Measurements from ENCODE around the gene CUEDC1.
"Not testable (repeated sequence)": the region's sequence is repeated elsewhere in the genome, so short reads cannot be mapped to it uniquely, and the experiment has no call there.

Gene CUEDC1

DNA sequence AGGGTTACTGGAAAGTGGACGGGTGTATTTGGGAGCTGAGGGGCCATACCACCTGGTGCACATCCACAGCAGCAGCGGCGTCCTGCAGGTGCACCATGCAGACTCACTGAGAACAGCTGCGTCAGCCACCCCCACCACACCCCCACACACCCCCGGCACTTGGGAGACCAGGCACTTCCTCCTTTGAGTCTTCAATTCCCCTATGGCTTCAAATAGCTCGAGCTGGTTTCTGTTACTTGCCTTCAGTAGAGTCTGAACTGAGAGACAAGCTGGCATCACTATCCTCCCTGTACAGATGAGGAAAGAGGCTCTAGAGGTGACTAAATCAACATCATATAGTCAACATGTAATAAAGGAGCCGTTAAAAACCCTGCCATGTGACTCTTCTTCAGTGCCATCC lies 15.4 kb downstream of the CUEDC1 start:
- no peak for DNase-seq (ENCODE audit: low read depth)

DNA sequence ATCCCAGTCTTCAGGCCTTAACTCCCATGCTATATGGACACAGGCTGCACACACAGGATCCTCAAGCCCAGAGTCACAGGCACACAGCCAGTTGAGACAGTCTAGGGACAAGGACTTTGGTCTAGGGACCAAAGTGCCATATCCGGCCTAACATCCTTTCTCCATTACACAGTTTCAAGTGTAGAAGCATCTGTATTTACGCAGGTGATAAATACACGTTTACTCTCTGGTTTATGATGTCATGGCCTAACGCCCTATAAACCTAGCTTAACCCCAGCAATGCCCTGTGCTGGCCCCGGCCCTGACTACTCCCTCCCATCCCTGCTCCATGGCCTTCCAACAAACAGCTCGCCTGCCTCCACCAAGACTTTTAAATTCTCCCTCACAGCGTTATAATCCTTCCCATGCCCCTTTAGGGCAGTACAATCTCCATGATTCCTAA lies 17.1 kb downstream of the CUEDC1 start:
- DNase-seq (ENCODE audit: low read depth) = no peak

DNA sequence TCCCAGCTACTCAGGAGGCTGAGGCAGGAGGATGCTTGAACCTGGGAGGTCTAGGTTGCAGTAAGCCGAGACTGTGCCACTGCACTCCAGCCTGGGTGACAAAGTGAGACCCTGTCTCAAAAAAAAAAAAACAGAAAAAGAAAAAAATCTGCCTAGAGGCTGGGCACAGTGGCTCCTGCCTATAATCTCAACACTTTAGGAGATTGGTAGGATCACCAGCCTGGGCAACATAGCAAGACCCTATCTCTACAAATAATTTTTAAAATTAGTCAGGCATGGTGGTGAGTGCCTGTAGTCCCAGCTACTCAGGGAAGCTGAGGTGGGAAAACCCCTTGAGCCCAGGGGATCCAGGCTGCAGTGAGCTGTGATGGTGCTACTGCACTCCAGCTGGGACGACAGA lies 17.7 kb downstream of the CUEDC1 start:
- DNase-seq (ENCODE audit: low read depth) = no peak

DNA sequence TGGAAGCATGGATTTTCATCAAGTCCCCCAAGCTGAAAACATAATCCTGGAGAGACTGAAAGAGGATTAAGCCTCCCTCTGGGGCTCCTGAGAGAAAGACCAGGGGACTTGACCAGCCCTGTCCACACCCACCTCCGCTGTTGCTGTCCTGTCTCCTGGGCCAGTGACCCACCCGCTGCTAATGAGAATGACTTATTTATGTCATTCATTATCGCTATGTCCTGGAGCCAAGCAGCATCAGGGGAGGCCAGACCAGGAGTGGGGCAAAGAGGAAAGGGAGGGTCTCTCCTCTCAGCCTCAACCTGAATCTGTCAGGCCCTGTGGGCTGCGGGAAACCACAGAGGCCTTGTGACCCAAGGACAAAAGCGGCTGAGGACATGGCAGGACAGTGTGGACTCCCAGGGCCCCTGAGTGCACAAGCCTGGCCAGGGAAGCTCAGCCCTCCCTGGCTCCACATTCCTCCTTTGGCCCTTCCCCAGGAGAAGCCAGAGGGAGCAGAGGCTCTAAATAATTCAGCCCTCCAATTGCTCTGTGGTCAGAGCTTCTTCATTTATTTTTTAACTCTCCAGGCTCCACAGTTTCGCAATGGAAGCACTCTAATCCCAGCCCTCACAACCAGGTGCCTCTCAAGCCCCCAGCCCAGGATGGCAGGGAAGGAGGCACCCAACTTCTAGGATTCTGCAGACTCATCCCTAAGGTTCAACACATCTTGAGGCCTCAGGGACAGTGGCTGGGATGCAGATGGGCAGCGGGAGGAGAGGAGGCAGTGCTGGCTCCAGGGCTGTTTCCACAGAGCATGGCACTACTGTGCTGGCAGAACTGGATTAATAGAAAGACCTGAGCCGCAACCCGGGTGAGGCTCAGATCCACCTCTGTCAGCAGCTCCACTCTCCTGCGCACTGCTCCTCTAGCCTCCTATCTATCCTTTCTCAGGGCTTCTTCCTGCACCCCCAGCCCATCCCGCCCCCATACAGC lies 19.1 kb downstream of the CUEDC1 start:
- no peak for DNase-seq (ENCODE audit: low read depth)

DNA sequence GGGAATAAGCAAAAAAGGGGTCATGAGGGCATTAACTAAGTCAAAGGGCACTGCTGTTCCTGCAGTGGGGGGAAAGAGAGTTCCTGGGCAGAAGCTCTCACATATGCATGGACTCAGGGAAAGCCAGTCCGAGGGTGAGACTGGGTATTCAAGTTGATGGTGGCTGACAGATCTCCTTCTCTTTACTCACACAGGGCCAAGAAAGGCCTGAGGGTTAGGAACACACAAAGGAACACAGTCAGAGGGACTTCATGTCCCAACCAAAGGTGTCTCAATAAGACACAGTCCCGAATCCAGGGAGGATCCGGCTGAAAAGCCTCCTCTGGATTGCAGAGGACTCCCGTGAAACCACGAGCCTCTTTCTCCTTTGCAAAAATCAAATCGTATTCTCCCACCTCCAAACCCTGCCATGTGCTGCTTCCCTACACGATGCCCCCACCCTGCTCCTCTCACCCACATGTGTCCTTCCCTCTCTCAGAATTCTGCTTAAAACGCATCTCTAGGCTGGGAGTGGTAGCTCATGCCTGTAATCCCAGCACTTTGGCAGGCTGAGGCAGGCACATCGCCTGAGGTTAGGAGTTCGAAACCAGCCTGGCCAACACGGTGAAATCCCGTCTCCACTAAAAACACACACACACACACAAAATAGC lies 23.6 kb downstream of the CUEDC1 start:
- no peak for DNase-seq (ENCODE audit: low read depth)

DNA sequence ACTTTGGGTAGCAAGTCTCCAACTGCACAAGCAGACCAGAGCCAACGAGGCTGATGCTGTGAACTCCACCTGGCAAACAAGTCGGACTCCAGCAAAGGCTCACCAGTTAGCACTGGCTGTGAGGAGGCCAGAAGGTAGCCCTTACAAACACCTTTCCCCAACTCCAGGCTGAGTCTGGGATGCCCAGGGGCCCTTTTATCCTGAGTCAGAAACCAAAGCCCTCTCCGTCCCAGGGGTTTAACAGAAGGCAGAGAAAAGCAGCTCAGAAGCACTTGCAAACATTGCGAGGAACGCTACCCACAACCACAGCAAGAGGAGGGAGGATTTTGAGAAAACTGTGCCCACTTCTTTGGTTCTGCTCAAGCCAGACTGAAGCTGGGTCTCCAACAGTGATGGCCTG lies 25.0 kb downstream of the CUEDC1 start:
- DNase-seq (ENCODE audit: low read depth) = no peak

DNA sequence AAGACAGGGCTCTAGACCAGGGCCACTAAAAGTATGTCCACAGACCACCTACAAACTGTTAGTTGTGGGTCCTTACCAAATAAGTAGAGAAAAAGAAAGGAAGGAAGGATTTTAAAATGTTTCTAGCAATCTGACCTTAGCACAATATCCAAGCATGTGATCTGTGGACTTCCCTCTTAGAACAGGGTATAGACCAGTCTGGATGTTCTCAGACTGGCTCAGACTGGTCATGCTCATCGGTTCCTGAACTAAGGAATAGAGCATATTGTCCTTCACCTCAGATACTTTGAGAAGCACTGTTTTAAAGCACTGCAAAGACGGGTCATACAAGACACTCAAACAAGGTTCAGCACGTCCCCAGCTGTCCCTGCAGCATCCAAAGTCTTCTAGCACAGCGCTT lies 25.8 kb downstream of the CUEDC1 start:
- no peak for DNase-seq (ENCODE audit: low read depth)

DNA sequence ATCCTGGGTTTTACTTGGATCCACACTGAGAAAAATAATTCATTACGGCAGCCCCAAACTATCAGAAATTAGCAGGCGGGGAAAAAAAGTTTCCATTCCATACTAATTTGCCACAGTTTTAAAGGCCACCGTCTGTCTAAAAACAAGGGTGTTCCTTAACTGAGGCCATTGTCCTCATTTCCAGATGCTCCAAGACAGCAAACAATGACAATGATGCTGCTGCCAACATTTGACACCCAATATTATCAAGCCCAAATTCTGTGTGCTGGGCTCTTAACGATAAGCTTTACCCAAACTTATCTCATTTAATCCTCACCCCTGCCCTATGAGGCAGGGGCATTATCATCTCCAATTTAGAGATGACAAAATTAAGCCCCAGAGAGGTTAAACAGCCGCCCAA lies 26.3 kb downstream of the CUEDC1 start:
- DNase-seq (ENCODE audit: low read depth) = no peak

DNA sequence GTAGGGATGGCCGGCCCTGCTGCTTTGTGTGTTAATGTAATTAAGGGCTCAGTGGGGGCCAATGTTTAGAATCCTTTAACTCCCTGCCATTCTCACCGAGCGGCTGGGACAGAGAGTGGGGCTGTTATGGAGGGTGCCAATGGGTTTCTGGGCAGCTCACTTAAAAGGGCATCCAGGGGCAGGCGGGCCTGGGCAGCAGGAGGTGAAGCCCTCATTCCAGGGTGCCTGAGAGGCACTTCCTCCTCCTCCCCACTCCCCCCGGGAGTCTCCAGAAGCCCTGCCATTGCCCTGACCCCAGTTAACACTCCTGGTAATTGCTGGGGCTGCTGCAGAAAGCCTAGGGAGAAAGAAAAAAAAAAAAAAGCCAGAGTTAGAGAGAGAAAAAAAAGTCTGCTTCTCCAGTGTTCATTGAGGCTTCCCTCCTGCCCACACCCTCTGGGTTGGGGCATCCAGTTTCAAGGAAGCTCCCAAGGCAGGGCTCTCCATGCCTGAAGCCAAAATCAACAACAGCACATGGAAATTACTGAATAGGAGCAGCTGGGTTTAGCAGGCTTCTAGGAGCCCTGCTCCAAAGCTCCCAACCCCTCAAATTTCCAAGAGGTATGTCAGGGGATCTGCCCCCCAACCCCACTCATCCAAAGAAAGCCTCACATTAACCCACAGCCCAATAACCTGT lies 28.0 kb downstream of the CUEDC1 start:
- no peak for DNase-seq (ENCODE audit: low read depth)

DNA sequence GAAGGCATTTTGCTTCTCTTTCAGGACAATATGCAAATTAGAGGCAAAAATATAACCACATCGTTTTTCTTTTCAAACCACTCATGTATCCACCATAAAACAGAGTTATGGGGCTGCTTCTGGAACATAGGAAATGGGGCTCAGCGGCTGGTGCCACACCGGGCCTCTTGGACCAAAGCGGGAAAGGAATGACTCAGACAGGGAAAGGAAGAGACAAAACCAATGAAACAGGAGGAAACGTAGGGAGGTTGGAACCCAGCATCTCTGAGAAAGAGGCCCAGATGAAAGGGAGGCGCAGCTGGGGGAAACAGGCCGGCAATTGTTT lies 28.5 kb downstream of the CUEDC1 start:
- DNase-seq (ENCODE audit: low read depth) = no peak

DNA sequence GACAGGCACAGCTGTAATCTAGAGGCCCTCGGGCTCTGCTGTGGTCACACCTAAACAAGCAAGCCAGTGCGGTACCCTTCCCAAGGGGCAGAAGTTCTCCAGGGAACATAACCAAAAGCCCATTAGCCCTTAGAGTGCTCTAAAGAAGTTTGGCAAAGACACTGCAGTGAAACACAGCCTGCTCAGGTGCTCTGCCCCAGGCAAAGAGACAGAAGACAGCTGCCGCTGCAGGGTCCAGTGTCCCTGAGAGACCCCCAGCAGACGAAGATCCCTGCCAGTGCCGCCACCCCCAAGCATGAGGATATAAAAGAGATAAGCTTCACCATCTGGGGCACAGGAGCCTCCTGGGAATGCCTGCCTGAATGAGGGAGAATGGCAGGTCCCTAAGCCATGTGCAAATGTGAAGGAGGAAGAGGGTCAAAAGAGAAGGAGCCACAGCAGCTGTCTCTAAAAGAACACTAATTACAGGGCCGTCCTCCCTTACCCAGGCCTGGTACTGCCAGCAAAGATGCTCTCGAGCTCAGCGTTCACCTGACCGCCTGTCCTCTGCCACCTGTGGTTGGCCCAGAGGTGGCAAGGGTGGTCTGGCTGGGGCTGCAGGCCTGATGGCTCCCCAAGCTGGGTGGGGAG lies 29.7 kb downstream of the CUEDC1 start:
- DNase-seq (ENCODE audit: low read depth) = no peak

DNA sequence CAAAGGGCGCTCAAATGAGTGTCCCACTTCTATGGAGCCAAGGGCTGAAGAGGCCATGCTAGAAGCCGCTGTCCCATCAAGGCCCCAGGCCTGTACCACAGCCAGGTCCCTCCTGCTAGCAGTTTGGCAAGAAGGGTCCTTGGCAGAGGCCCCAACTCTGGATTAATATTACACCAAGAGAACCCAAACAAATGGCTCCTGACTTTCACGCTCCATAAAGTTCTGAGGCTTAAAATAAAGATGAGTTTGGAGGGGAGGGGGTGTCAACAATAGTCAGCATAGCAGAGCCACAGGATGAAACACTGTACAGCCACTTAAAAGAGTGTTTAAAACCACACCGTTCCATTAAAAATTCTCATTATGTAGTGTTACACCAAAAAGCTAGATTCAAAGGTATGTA lies 30.5 kb downstream of the CUEDC1 start:
- no peak for DNase-seq (ENCODE audit: low read depth)

DNA sequence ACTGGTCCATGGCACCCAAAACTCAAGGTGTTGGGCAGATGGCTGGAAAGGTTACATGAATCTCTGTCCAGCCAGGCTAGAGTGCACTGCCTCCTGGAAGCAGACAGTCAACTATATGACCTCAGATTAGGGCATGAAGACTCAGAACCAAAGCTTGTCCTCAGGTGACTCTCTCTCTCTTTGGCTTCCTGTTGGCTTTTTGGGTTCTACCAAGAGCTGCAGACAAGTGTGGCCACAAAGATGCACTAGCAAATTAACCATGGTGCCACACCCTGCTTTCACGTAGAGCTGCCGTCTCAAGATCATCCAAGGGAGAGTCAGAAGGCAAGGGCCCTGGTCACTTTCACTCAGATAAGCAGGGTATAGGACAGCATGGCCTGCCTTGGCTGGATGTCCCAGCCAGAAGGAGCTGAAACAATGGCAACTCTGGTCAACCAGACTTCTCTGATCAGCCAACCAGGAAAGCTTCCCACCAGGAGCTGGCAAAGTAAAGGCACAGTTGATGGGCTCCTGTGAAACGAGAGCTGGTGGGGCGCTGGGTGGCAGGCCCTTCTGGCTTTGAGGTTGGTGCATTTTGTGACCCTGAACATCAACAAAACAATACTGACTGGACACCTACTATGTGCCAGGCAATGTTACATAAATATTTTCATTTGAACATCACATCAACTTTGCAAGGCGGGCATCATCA lies 31.9 kb downstream of the CUEDC1 start:
- no peak for DNase-seq (ENCODE audit: low read depth)

DNA sequence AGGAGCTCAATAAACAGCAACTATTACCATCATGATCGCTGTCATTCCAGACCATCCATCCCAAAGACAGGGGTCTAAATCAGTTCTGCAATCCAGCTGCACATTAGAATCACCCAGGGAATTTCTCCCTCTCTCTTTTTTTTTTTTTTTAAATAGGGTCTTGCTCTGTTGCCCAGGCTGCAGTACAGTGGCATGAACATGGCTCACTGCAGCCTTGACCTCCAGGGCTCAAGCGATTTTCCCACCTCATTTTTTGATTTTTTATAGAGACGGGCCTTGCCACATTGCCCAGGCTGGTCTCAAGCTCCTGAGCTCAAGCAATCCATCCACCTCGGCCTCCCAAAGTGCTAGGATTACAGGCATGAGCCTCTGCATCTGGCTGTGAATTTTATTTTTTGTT lies 32.5 kb downstream of the CUEDC1 start:
- not testable (repeated sequence) for DNase-seq (ENCODE audit: low read depth)

DNA sequence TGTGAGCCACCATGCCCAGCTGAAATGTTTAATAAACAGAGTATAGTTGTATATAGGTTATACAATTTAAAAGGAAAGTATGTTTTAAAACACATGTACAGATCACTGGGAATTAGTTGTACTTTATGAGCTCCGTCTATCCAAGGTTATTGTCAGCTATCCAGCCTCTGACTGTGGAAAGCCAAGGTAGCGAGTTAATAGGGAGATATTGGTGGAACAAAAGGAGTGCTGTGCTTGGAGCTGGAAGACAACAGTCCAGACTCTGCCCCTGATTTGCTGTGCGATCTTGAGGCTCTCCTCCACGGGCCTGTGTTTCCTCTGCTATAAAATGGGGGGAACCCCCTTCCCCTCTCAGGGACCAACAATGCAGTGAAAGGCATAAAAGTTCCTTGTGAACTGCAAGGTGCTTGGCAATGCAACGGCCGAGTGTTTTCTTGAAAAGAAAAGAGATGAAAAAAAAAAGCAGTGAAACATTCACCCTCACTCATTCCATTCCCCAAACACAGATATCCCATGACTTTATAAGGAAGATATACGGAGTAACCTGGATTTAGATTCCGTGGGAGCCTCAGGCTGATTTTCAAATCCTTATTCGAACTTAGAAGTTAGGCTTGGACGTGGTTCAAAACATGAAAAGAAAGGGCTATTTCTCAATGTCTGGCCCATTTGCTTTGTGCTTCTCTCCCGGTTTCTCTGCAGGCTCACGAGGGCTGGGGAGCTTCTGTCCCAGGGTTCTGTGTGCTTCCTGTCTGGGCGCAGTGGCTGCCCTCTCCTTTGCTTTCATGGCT lies 34.1 kb downstream of the CUEDC1 start:
- no peak for DNase-seq (ENCODE audit: low read depth)

DNA sequence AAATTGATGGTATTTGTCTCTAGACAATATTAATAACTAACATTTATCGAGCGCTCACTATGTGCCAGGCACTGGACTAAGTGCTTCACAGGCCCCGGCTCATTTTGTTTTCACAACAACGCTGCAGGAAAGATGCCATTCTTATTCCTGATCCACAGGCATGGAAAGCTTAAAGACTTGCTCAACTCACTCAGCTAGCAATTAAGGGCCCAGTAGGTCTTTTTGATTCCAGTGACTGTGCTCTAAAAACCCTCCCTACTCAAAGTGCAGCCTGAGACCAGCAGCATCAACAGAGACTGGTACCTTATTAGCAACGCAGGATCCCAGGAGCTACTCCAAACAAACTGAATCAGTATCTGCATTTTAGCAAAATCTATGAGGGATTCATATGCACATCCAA lies 35.3 kb downstream of the CUEDC1 start:
- DNase-seq (ENCODE audit: low read depth) = no peak

DNA sequence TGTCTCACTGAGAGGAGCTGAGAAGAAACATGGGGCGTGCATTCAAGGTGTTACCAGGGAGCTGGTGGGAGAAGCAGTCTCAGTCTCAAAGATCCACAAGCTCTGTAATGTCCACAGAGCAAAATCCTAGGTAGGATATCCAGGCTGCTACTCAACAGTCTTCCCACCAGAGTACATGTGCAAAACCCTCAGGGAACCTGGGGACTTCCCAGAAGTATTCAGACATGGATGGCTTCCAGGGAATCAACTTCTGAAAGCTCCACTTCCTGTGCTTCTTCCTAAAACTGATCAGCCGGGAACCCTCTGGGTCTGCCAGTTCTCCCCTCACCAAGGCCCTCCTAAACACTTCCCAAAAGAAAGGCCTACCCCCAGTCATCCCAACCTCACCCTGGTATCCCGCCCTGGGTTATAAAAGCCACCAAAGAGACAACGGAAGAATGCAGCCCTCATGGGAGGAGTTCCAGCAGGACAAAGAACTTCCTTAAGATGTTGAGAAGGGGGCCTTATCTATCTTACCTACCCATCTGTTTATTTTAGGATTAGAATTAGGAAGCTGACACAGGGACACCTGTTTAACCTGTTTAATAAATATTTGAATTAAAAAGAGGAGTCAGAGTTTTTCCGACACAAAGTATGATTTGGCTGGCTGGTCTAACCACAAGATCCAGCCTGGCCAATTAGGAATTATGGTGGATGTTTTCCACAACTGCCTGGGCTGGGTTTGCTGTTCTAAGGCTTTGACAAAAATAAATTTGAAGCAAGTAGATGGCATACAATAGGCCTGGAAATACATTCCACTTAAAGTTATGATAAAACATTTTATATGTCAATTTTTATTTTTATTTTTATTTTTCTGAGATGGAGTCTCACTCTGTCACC lies 37.0 kb downstream of the CUEDC1 start:
- DNase-seq (ENCODE audit: low read depth) = no peak

DNA sequence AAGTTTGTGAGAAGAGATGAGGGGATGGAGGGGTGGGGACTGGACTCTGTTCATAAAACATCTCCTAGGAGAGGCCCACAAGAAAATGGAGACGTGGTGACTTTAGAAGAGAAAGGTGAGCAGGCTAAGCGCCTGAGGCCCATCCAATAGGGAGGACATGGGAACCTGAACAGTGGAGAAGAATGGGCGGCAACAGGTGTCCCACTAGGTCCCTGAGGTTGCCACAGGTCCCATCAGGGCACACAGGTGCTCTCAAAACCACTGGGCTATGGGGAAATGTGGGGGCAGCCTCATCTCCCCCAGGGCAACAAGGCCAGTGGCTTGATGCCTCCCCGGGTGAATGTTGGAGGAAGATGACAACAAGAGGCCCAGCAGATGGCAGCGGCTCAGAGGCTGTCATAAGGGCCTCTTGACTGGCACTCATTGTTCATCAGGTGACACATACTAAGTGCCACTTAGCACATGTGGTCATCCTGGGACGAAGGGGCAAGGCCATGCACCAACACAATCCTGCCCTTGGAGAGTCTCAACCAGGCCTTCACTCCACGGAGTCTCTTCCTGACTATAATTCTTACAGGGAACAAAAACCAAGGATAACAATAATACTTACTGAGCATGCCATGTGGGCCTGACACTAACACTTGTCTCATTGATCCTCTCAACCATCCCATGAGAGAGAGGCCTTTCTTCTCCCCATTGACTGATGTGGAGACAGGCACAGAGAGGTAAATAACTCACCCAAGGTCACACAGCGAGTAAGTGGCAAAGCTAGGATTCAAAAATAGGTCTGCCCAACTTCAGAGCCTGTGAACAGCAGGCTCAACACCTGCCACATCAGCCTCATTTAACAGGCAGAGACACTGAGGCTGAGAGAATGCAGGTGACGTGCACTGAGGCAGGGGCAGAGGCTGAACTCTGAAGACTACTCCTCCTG lies 38.0 kb downstream of the CUEDC1 start:
- DNase-seq (ENCODE audit: low read depth) = no peak

All from stimulated activated CD8-positive, alpha-beta memory T cell treated with anti-CD3 and anti-CD28 coated beads, Interleukin-4, amount 100 ng/mL, for 24 hours (primary cell).